ENCODE data around the gene PIM3.

GRCh38 chr22:49927483-49928184, 32.9 kb upstream of the PIM3 start:
- TF ChIP-seq POLR2A (IDR thresholded peaks at IDR 0.05) (no peak), CTCF (IDR thresholded peaks at IDR 0.05) (no peak)
